ENCODE data around the gene ASB11.

DNA sequence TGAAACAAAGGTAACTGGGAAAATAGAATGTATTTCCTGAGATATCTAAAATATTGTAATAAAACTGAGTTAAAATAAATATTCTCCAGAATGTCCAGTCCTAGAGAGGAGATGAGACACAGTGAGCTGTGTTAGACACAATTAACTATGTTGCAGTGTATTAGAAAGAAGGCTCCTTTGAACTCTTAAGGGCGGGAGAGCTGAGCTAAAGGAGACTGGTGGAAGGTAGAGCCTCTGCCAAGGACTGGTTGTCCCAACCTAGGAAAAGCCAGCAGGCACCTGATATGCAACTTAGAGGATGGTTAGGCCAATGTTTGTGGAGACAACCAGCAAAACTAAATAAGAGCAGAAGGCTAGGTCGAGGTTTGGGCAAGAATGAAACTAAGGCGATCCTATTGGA lies 4.3 kb downstream of the ASB11 start:
- no peak for TF ChIP-seq RAD21 (conservative IDR thresholded peaks at IDR 0.05)
- no peak for TF ChIP-seq EZH2 (IDR thresholded peaks at IDR 0.05; ENCODE audit: borderline replicate concordance, insufficient read depth, low read length, poor library complexity, severe bottlenecking)
- TF ChIP-seq, protein P1, sequence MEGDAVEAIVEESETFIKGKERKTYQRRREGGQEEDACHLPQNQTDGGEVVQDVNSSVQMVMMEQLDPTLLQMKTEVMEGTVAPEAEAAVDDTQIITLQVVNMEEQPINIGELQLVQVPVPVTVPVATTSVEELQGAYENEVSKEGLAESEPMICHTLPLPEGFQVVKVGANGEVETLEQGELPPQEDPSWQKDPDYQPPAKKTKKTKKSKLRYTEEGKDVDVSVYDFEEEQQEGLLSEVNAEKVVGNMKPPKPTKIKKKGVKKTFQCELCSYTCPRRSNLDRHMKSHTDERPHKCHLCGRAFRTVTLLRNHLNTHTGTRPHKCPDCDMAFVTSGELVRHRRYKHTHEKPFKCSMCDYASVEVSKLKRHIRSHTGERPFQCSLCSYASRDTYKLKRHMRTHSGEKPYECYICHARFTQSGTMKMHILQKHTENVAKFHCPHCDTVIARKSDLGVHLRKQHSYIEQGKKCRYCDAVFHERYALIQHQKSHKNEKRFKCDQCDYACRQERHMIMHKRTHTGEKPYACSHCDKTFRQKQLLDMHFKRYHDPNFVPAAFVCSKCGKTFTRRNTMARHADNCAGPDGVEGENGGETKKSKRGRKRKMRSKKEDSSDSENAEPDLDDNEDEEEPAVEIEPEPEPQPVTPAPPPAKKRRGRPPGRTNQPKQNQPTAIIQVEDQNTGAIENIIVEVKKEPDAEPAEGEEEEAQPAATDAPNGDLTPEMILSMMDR (IDR thresholded peaks at IDR 0.05; ENCODE audit: poor library complexity, severe bottlenecking) = no peak
- no peak for TF ChIP-seq MXI1 (conservative IDR thresholded peaks at IDR 0.05; ENCODE audit: poor library complexity, severe bottlenecking)
- no peak for TF ChIP-seq POLR2AphosphoS5 (IDR thresholded peaks at IDR 0.05)
- TF ChIP-seq, protein P2, sequence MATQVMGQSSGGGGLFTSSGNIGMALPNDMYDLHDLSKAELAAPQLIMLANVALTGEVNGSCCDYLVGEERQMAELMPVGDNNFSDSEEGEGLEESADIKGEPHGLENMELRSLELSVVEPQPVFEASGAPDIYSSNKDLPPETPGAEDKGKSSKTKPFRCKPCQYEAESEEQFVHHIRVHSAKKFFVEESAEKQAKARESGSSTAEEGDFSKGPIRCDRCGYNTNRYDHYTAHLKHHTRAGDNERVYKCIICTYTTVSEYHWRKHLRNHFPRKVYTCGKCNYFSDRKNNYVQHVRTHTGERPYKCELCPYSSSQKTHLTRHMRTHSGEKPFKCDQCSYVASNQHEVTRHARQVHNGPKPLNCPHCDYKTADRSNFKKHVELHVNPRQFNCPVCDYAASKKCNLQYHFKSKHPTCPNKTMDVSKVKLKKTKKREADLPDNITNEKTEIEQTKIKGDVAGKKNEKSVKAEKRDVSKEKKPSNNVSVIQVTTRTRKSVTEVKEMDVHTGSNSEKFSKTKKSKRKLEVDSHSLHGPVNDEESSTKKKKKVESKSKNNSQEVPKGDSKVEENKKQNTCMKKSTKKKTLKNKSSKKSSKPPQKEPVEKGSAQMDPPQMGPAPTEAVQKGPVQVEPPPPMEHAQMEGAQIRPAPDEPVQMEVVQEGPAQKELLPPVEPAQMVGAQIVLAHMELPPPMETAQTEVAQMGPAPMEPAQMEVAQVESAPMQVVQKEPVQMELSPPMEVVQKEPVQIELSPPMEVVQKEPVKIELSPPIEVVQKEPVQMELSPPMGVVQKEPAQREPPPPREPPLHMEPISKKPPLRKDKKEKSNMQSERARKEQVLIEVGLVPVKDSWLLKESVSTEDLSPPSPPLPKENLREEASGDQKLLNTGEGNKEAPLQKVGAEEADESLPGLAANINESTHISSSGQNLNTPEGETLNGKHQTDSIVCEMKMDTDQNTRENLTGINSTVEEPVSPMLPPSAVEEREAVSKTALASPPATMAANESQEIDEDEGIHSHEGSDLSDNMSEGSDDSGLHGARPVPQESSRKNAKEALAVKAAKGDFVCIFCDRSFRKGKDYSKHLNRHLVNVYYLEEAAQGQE (IDR thresholded peaks at IDR 0.05; ENCODE audit: borderline replicate concordance) = no peak
- no peak for TF ChIP-seq SMC3 (conservative IDR thresholded peaks at IDR 0.05; ENCODE audit: poor library complexity)
